Hematopoietic multipotent progenitor cell treated with erythropoietin and hydrocortisone succinate and interleukin-3 and kit ligand, for 15 days (in vitro differentiated cells): ENCODE results near the gene DUSP12.
"Not testable (repeated sequence)": the region's sequence is repeated elsewhere in the genome, so short reads cannot be mapped to it uniquely, and the experiment has no call there.

Experiments
- DNase-seq: peaks from one replicate; pipeline ENCODE4 v3.0.0-alpha.2; 2015; ENCODE audit warnings: low spot score

Gene DUSP12

GRCh38 chr1:161749509-161750407 is at the start of gene DUSP12:
Gene DUSP12, plus strand, starts transcription at chr1:161749786. Its CDS starts 16 bp downstream, at chr1:161749802.
- peak; percentile 83 for DNase-seq

GRCh38 chr1:161702250-161702649 is 47.3 kb upstream of the DUSP12 start:
- no peak for DNase-seq

- no peak for DNase-seq
These were observed 44.0 kb upstream of the DUSP12 start for GRCh38 chr1:161705537-161705936.

GRCh38 chr1:161706113-161706481 is 43.5 kb upstream of the DUSP12 start:
- no peak for DNase-seq

GRCh38 chr1:161706482-161707347 is 42.9 kb upstream of the DUSP12 start, which contains the start of gene FCRLA:
Gene FCRLA, plus strand, starts transcription at chr1:161707229. Its CDS starts 36 bp downstream, at chr1:161707265.
- no peak for DNase-seq

- DNase-seq: no peak
These were observed 42.1 kb upstream of the DUSP12 start for GRCh38 chr1:161707503-161707902.

- no peak for DNase-seq
These were observed 40.2 kb upstream of the DUSP12 start for GRCh38 chr1:161709373-161709772.

GRCh38 chr1:161710560-161710959 is 39.0 kb upstream of the DUSP12 start:
- DNase-seq: no peak

GRCh38 chr1:161718559-161719324 is 30.8 kb upstream of the DUSP12 start:
- DNase-seq: no peak

- DNase-seq: no peak
These were observed 30.3 kb upstream of the DUSP12 start for GRCh38 chr1:161719325-161719611.

GRCh38 chr1:161720422-161720821 is 29.2 kb upstream of the DUSP12 start:
- no peak for DNase-seq

- DNase-seq: no peak
These were observed 28.4 kb upstream of the DUSP12 start, which contains the start of gene FCRLB for GRCh38 chr1:161720956-161721737. Gene FCRLB, plus strand, starts transcription at chr1:161721544. Its CDS starts 1,129 bp downstream, at chr1:161722673.

GRCh38 chr1:161721738-161722343 is 27.7 kb upstream of the DUSP12 start:
- no peak for DNase-seq

GRCh38 chr1:161722406-161722805 is 27.2 kb upstream of the DUSP12 start:
- DNase-seq: no peak

GRCh38 chr1:161723459-161724141 is 26.0 kb upstream of the DUSP12 start:
- DNase-seq: no peak

- not testable (repeated sequence) for DNase-seq
These were observed 24.2 kb upstream of the DUSP12 start for GRCh38 chr1:161725258-161725907.

- peak; percentile 40 for DNase-seq
These were observed 23.6 kb upstream of the DUSP12 start for GRCh38 chr1:161725908-161726472.

- peak; percentile 66 for DNase-seq
These were observed 22.9 kb upstream of the DUSP12 start for GRCh38 chr1:161726473-161727255.
